Thyroid gland (tissue), 4 donors: Measurements from ENCODE around the gene TTBK1. TPM values are rescaled to one million over a fixed set of nuclear protein-coding genes. Genes with fewer than 3 reads are reported as not detected.
A peak's percentile ranks its signal among the peaks of the same experiment; 100 is the strongest.

Source experiments
- DNase-seq, 2 donors: peaks; one replicate each; pipeline ENCODE4 v3.0.0-alpha.2; 2019
- H3K27ac ChIP-seq, 3 donors: fragments of 200-600 bp; sonication (generic); 1 replicate in 2 of 3; 2 replicates in 1 of 3; pipeline ENCODE4 v1.5.1; 2016 to 2019; ENCODE audit warnings: mild to moderate bottlenecking in 1 of 3, moderate library complexity in 1 of 3
- H3K27me3 ChIP-seq: fragments of 200-600 bp; sonication (generic); one replicate; pipeline ENCODE4 v1.5.1; 2019
- H3K36me3 ChIP-seq, 2 donors: fragments of 200-600 bp; sonication (generic); one replicate each; pipeline ENCODE4 v1.5.1; 2016 to 2019
- H3K4me1 ChIP-seq, 2 donors: fragments of 200-600 bp; sonication (generic); one replicate each; pipeline ENCODE4 v1.5.1; 2017 to 2019
- H3K4me3 ChIP-seq, 3 donors: fragments of 200-600 bp; sonication (generic); replicated peaks in 1 of 3; 1 replicate in 2 of 3; 2 replicates in 1 of 3; pipeline ENCODE4 v1.5.1; 2016; ENCODE audit warnings: mild to moderate bottlenecking in 1 of 3
- H3K9me3 ChIP-seq: fragments of 200-600 bp; sonication (generic); one replicate; pipeline ENCODE4 v1.5.1; 2017
- CTCF ChIP-seq, 6 experiments: fragments of 200-600 bp in 3 of 6; fragments of 450-650 bp in 3 of 6; sonication (generic) in 3 of 6; IDR thresholded peaks; one replicate each; pipeline ENCODE4 v1.5.1; 2016 to 2019; ENCODE audit warnings: antibody characterized with exemption in 6 of 6, mild to moderate bottlenecking in 2 of 6, inconsistent platforms in 1 of 6, moderate library complexity in 1 of 6
- POLR2A ChIP-seq, 2 donors: fragments of 450-650 bp; IDR thresholded peaks; one replicate each; pipeline ENCODE4 v1.6.1; 2017; ENCODE audit warnings: antibody characterized with exemption in 2 of 2, mild to moderate bottlenecking in 2 of 2, moderate library complexity in 1 of 2
- WGBS, 2 donors: methylation state at CpG; one replicate each; pipeline ENCODE4 v1.1.5; 2017; 5-methylcytosine and 5-hydroxymethylcytosine counted together
- intact Hi-C: fragments of 100-400 bp; cut with DNase I; formaldehyde crosslinking; loops from one replicate; pipeline ENCODE4 v1.15.1; 2023
- total RNA-seq, 4 donors: library from RNA; depleted of rRNA; stranded (reverse); fragments of >200 nt; gene quantifications; one replicate each; pipeline ENCODE4 v1.2.3, GENCODE V29; 2016

TTBK1 gene
- total RNA-seq, 4 donors from 2014 or later = 0.11 to 0.15 TPM; not detected in 2

GRCh38 chr6:43262000-43262779 lies 18.9 kb downstream of the TTBK1 start:
- TF ChIP-seq CTCF (IDR thresholded peaks at IDR 0.05) (no peak), POLR2A (IDR thresholded peaks at IDR 0.05) (no peak)
- H3K4me3 ChIP-seq = no peak overlapping the region
- no peaks in the 10 kb centered on the region for H3K36me3 ChIP-seq
- intact Hi-C loops = loop anchor here (5.0 kb wide), 2 partner anchors 75 to 245 kb away; no protein-coding TSS in a partner anchor
- no peak overlapping the region for H3K27ac ChIP-seq
- no peaks in the 10 kb centered on the region for H3K9me3 ChIP-seq
- H3K27me3 ChIP-seq = no peaks in the 10 kb centered on the region
- WGBS, 2 donors = 74 to 77% methylated on average over 14 of the region's 14 CpGs
- no peak for DNase-seq
- no peaks in the 10 kb centered on the region for H3K4me1 ChIP-seq

- no peaks in the 10 kb centered on the region for H3K9me3 ChIP-seq
- no peak overlapping the region for H3K27ac ChIP-seq
- no peaks in the 10 kb centered on the region for H3K27me3 ChIP-seq
- no peak for TF ChIP-seq POLR2A (IDR thresholded peaks at IDR 0.05)
- no peak for TF ChIP-seq CTCF (IDR thresholded peaks at IDR 0.05)
- intact Hi-C loops = loop anchor here (5.0 kb wide), 2 partner anchors 74 to 244 kb away; no protein-coding TSS in a partner anchor
- 89 to 91% methylated on average over 30 to 31 of the region's 39 CpGs for WGBS, 2 donors
- no peaks in the 10 kb centered on the region for H3K36me3 ChIP-seq
- H3K4me3 ChIP-seq = no peak overlapping the region
- DNase-seq = no peak
- peaks cover 0 to under 1% of the 10 kb centered on the region in 2 donors for H3K4me1 ChIP-seq
Measured at GRCh38 chr6:43262780-43263313, 19.6 kb downstream of the TTBK1 start.

GRCh38 chr6:43263314-43264178 lies 20.3 kb downstream of the TTBK1 start:
- H3K4me3 ChIP-seq = no peak overlapping the region
- peak; percentile 75 to 81 for DNase-seq

GRCh38 chr6:43264599-43265145 lies 21.4 kb downstream of the TTBK1 start:
- H3K4me3 ChIP-seq = no peak overlapping the region
- DNase-seq = no peak
- no peaks in the 10 kb centered on the region for H3K27me3 ChIP-seq
- H3K9me3 ChIP-seq = no peaks in the 10 kb centered on the region
- TF ChIP-seq POLR2A (IDR thresholded peaks at IDR 0.05) = no peak
- TF ChIP-seq CTCF (IDR thresholded peaks at IDR 0.05) = no peak
- H3K27ac ChIP-seq = no peak overlapping the region
- peaks cover 8 to 19% of the 10 kb centered on the region in 2 donors for H3K4me1 ChIP-seq
- intact Hi-C loops = loop anchor here (5.0 kb wide), 2 partner anchors 73 to 243 kb away; no protein-coding TSS in a partner anchor
- H3K36me3 ChIP-seq = no peaks in the 10 kb centered on the region
- WGBS, 2 donors = 87 to 88% methylated on average over 5 of the region's 5 CpGs

More at GRCh38 chr6:43263314-43264178, 20.3 kb downstream of the TTBK1 start:
- WGBS, 2 donors = 50 to 70% methylated on average over 9 to 10 of the region's 12 CpGs
- TF ChIP-seq POLR2A (IDR thresholded peaks at IDR 0.05) (no peak), CTCF (IDR thresholded peaks at IDR 0.05) (peak; percentile 20 to 77 (median 64))
- no peaks in the 10 kb centered on the region for H3K27me3 ChIP-seq
- H3K36me3 ChIP-seq = no peaks in the 10 kb centered on the region
- intact Hi-C loops = loop anchor here (5.0 kb wide), 2 partner anchors 74 to 244 kb away; no protein-coding TSS in a partner anchor
- no peaks in the 10 kb centered on the region for H3K9me3 ChIP-seq
- peaks cover 0 to 8% of the 10 kb centered on the region in 2 donors for H3K4me1 ChIP-seq
- H3K27ac ChIP-seq = no peak overlapping the region
